ENCODE measurements around the gene OLFM3. TPM values are rescaled to one million over a fixed set of nuclear protein-coding genes. Genes with fewer than 3 reads are reported as not detected.

OLFM3 gene
- total RNA-seq, 2 donors from 2014 or later, result 0.15 to 0.26 TPM

- no peaks in the 10 kb centered on the region for H3K4me1 Mint-ChIP-seq
- H3K4me3 Mint-ChIP-seq, result no peak overlapping the region
- Histone ChIP-seq H3K36me3 (ENCODE audit: control insufficient read depth, insufficient read depth, low read length) (no peaks in the 10 kb centered on the region), H3K9ac (ENCODE audit: extremely low read depth, low read length, poor library complexity, severe bottlenecking) (no peak overlapping the region), H3K27me3 (ENCODE audit: control insufficient read depth, insufficient read depth, low read length, poor library complexity, severe bottlenecking) (no peaks in the 10 kb centered on the region), H3K4me1 (ENCODE audit: control insufficient read depth, insufficient read depth, low read length) (no peaks in the 10 kb centered on the region), H3K27ac (ENCODE audit: low read depth, low read length) (no peak overlapping the region), H3K9me3 (ENCODE audit: control insufficient read depth, low read length) (no peaks in the 10 kb centered on the region), H3K4me3 (ENCODE audit: low read length) (no peak overlapping the region)
- H3K27ac Mint-ChIP-seq, result no peak overlapping the region
- H3K27me3 Mint-ChIP-seq (ENCODE audit: insufficient read depth), result no peaks in the 10 kb centered on the region
- TF ChIP-seq, protein P1, sequence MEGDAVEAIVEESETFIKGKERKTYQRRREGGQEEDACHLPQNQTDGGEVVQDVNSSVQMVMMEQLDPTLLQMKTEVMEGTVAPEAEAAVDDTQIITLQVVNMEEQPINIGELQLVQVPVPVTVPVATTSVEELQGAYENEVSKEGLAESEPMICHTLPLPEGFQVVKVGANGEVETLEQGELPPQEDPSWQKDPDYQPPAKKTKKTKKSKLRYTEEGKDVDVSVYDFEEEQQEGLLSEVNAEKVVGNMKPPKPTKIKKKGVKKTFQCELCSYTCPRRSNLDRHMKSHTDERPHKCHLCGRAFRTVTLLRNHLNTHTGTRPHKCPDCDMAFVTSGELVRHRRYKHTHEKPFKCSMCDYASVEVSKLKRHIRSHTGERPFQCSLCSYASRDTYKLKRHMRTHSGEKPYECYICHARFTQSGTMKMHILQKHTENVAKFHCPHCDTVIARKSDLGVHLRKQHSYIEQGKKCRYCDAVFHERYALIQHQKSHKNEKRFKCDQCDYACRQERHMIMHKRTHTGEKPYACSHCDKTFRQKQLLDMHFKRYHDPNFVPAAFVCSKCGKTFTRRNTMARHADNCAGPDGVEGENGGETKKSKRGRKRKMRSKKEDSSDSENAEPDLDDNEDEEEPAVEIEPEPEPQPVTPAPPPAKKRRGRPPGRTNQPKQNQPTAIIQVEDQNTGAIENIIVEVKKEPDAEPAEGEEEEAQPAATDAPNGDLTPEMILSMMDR (conservative IDR thresholded peaks at IDR 0.05), result no peak
- peak; percentile 36 for DNase-seq
- H3K9me3 Mint-ChIP-seq, result no peaks in the 10 kb centered on the region
- H3K36me3 Mint-ChIP-seq (ENCODE audit: low read depth), result no peaks in the 10 kb centered on the region
- 64 to 77% methylated on average over 2 of the region's 2 CpGs for WGBS, 2 experiments (ENCODE audit: insufficient coverage in 1 of 2, insufficient read length in 1 of 2)
These were observed 36.6 kb downstream of the OLFM3 start for GRCh38 chr1:101960142-101960541.

- DNase-seq, result no peak
- H3K27me3 Mint-ChIP-seq (ENCODE audit: insufficient read depth), result no peaks in the 10 kb centered on the region
- TF ChIP-seq, protein P1 (conservative IDR thresholded peaks at IDR 0.05), result no peak
- 91 to 100% methylated on average over 2 to 3 of the region's 3 CpGs for WGBS, 2 experiments (ENCODE audit: insufficient coverage in 1 of 2, insufficient read length in 1 of 2)
- Histone ChIP-seq H3K4me1 (ENCODE audit: control insufficient read depth, insufficient read depth, low read length) (no peaks in the 10 kb centered on the region), H3K36me3 (ENCODE audit: control insufficient read depth, insufficient read depth, low read length) (no peaks in the 10 kb centered on the region), H3K27me3 (ENCODE audit: control insufficient read depth, insufficient read depth, low read length, poor library complexity, severe bottlenecking) (no peaks in the 10 kb centered on the region), H3K27ac (ENCODE audit: low read depth, low read length) (no peak overlapping the region), H3K9ac (ENCODE audit: extremely low read depth, low read length, poor library complexity, severe bottlenecking) (no peak overlapping the region), H3K9me3 (ENCODE audit: control insufficient read depth, low read length) (no peaks in the 10 kb centered on the region), H3K4me3 (ENCODE audit: low read length) (no peak overlapping the region)
- H3K4me1 Mint-ChIP-seq, result no peaks in the 10 kb centered on the region
- H3K36me3 Mint-ChIP-seq (ENCODE audit: low read depth), result no peaks in the 10 kb centered on the region
- no peak overlapping the region for H3K4me3 Mint-ChIP-seq
- H3K9me3 Mint-ChIP-seq, result no peaks in the 10 kb centered on the region
- no peak overlapping the region for H3K27ac Mint-ChIP-seq
These were observed 37.3 kb downstream of the OLFM3 start for GRCh38 chr1:101959456-101959855.

DNA sequence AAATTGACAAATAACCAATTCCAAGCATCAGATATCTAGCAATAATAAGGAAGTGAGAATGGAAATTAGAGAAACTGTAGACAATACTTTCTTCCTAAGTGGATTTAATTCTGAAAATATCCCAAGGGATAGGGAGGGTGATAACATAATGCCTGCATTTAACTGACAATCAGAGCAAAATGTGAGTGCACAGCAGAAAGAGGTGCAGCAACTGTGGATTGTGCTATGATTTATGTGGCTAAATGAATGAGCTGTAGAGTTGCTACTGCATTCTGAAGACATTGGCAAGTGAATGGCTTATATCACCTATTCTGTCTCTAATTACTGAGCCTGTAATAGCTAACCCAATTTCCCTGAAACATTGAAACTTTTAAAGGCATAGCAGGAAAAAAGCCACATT is 39.0 kb downstream of the OLFM3 start:
- H3K4me3 ChIP-seq (ENCODE audit: low read length), result no peak overlapping the region
- Mint-ChIP-seq H3K27ac (no peak overlapping the region), H3K36me3 (ENCODE audit: low read depth) (no peaks in the 10 kb centered on the region), H3K27me3 (ENCODE audit: insufficient read depth) (no peaks in the 10 kb centered on the region), H3K4me3 (no peak overlapping the region), H3K9me3 (no peaks in the 10 kb centered on the region), H3K4me1 (no peaks in the 10 kb centered on the region)
- no peak overlapping the region for H3K27ac ChIP-seq (ENCODE audit: low read depth, low read length)
- H3K27me3 ChIP-seq (ENCODE audit: control insufficient read depth, insufficient read depth, low read length, poor library complexity, severe bottlenecking), result no peaks in the 10 kb centered on the region
- H3K9me3 ChIP-seq (ENCODE audit: control insufficient read depth, low read length), result no peaks in the 10 kb centered on the region
- no peak for DNase-seq
- H3K4me1 ChIP-seq (ENCODE audit: control insufficient read depth, insufficient read depth, low read length), result no peaks in the 10 kb centered on the region
- H3K9ac ChIP-seq (ENCODE audit: extremely low read depth, low read length, poor library complexity, severe bottlenecking), result no peak overlapping the region
- H3K36me3 ChIP-seq (ENCODE audit: control insufficient read depth, insufficient read depth, low read length), result no peaks in the 10 kb centered on the region
- TF ChIP-seq, protein P1 (conservative IDR thresholded peaks at IDR 0.05), result no peak

Measured in endodermal cell (in vitro differentiated cells).